Ramos (cell line): ENCODE data around the gene RAB11FIP3.
"Not testable (repeated sequence)": the region's sequence is repeated elsewhere in the genome, so short reads cannot be mapped to it uniquely, and the experiment has no call there.

Experiments
- in situ Hi-C: fragments of 300-500 bp; cut with MboI; formaldehyde crosslinking; loops from one replicate; pipeline ENCODE4 v1.14.3; 2022; ENCODE audit warnings: low sequenced_read_pairs; ENCODE audit not compliant: unreplicated experiment

RAB11FIP3 gene

DNA sequence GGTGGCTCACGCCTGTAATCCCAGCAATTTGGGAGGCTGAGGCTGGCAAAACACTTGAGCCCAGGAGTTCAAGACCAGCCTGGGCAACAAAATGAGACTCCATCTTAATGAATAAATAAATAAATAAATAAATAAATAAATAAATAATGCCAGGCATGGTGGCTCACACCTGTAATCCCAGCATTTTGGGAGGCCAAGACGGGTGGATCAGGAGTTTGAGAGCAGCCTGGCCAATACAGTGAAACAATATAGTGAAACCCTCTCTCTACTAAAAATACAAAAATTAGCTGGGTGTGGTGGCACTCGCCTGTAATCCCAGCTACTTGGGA lies 10.3 kb upstream of the RAB11FIP3 start:
- in situ Hi-C loops: not testable (repeated sequence)

- in situ Hi-C loops: not testable (repeated sequence)
These were observed 3.3 kb upstream of the RAB11FIP3 start for GRCh38 chr16:422179-422578.

DNA sequence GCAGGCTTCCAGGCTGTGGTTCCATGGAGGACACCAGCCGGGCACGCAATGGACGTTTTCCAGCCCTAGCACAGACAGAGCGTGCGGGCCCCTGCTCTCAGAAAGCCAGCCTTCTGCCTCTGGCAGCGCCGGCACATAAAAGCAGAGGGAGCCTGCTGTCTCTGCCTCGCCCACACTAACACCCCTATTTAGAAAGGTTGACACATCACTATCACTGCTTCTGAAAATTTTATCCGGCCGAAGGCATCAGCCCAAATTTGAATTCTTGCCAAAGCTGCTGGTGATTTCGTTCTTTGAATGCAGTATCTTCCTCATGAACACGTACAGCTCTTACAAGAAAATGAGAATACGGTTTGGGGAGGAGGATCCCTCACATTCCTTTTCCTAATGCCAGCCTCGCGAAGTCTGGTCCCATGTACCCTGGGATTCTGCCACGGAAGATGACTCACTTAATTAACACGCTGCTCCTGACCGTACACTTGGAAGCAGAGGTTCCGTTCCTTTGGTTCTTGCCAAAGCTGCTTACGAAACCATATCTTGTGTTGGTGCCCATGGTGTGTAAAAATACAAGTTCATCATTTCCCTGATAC lies 1.3 kb upstream of the RAB11FIP3 start:
- in situ Hi-C loops: no loop called here

DNA sequence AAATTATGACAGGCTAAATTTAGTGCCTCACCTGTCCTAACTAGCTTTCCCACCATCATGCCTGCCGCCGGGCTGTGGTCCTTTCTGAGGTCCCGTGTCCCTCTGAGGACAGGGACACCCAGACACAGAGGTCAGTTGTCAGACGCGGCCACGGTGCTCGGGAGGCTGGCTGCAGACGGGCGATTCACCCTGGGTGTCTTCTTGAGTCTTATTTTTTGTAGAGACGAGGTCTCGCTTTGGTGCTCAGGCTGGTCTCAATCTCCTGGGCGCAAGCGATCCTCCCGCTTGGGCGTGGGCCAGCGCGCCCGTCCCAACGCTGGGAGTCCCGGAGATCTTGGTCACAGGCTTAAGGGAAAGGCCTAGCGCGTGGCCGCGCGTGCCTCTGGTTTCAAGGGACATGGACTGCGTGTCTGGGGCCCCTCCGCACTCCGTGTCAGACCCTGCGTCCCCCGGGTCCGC lies 797 bp upstream of the RAB11FIP3 start:
- in situ Hi-C loops: no loop called here

- in situ Hi-C loops: no loop called here
These were observed 278 bp downstream of the RAB11FIP3 start for GRCh38 chr16:425740-426114.

GRCh38 chr16:426115-426905 lies 861 bp downstream of the RAB11FIP3 start:
- in situ Hi-C loops: no loop called here

DNA sequence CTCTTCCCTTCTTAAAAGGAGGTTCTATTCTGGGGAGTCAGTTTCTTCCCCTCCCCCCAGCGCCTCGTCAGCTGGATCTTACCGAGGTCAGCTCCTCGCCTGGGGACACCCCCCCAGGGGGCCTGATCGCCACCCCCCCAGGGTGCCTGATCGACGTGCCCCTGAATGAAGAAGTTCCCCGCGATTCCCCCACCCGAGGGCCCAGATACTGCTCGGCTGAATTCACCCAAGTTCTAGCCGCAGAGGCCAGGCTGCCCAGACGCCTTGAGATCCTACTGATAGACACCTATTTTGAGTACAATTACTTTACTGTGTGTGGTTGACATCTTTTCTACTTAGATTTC lies 1.4 kb downstream of the RAB11FIP3 start:
- in situ Hi-C loops: no loop called here

GRCh38 chr16:427250-427649 lies 1.8 kb downstream of the RAB11FIP3 start:
- in situ Hi-C loops: no loop called here

- in situ Hi-C loops: no loop called here
These were observed 5.5 kb downstream of the RAB11FIP3 start for GRCh38 chr16:430904-431303.

DNA sequence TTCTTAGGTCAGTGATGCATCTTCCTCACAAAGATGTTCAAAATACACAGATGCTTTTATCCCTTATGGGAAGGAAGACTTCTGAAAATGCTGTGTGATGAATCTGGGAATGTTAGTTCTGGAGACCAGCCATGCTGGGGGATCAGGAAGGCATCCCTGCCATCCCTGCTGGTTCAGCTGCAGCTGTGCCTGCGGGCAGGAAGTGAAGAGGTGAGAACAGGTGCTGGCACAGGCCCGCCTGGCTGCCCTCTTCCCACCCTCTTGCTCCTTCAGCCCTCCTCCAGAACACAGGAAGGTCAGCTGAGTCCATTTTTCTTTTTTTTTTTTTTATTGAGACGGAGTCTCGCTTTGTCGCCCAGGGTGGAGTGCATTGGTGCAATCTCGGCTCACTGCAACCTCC lies 15.2 kb downstream of the RAB11FIP3 start:
- in situ Hi-C loops: no loop called here

DNA sequence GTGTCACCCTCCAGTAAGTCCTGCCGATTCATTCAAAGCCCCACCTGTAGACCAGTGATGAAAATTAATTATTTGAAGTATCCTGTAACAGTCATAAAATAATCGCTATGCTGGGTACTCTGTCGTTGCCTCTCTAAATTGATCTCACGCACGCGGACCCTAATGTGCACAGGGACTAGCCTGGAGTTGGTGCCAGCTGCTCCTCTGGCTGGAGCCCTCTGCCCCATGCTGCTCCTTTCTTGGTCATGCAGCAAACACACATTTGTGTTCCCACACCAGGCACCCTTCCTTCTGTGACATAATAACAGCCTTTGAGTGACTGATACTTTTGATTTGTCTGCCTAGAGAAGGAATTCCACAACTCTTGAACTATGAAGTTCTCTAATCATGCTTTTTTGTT lies 16.0 kb downstream of the RAB11FIP3 start:
- in situ Hi-C loops: no loop called here

- in situ Hi-C loops: no loop called here
These were observed 17.5 kb downstream of the RAB11FIP3 start for GRCh38 chr16:442976-443375.

- in situ Hi-C loops: no loop called here
These were observed 18.6 kb downstream of the RAB11FIP3 start for GRCh38 chr16:444027-444426.

GRCh38 chr16:445566-445965 lies 20.1 kb downstream of the RAB11FIP3 start:
- in situ Hi-C loops: no loop called here

- in situ Hi-C loops: no loop called here
These were observed 24.9 kb downstream of the RAB11FIP3 start for GRCh38 chr16:450385-450784.

DNA sequence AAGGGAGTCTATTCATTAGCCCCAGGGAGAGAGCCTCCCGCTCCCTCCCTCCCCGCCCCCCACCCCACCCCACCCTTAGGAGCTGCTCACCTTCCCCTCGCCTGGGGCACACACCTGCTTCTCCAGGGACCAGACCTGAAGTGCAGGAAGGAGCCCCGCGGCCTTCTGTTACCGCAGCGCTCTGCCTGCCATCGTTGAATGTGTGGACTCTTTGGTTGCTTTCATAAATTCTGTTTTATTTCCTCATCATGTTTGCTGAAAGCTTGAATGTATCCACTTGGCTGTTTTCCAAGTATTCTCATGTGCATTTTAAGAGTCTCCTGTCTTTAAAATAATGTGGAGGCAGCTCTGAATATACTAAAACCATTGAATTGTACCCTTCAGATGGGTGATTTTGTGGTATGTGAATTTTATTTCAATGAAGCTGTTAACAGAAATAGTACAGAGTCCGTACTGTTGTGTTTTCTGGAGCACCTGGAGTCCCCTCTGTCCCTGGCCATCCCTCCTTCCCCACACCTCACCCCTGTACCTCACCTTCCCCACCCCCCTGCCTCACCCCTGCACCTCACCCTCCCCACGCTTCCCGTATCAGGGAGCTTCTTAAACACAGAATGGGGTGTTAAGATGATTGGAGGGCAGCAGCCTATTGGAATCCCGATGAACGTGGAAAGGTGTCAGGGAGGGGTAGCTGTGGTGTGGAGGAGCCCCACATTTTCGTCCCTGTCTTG lies 25.5 kb downstream of the RAB11FIP3 start:
- in situ Hi-C loops: no loop called here

DNA sequence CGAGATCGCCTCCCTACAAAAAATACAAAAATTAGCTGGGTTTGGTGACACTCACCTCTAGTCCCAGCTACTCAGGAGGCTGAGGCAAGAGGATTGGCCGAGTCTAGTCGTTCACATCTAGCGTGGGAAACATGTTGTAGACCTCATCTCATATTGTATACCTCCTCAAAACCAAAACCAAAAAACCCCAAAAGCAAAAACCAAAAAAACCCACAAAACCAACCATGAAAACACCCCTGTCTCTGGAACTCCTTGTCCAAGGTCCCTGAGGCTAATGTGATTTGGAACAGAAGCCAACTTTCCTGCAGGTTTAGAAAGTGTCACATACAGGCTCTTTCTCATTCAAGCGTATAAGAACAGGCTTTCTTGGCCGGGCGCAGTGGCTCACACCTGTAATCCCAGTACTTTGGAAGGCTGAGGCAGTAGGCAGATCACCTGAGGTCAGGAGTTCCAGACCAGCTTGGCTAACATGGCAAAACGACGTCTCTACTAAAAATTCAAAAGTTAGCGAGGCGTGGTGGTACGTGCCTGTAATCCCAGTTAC lies 29.0 kb downstream of the RAB11FIP3 start:
- in situ Hi-C loops: no loop called here

DNA sequence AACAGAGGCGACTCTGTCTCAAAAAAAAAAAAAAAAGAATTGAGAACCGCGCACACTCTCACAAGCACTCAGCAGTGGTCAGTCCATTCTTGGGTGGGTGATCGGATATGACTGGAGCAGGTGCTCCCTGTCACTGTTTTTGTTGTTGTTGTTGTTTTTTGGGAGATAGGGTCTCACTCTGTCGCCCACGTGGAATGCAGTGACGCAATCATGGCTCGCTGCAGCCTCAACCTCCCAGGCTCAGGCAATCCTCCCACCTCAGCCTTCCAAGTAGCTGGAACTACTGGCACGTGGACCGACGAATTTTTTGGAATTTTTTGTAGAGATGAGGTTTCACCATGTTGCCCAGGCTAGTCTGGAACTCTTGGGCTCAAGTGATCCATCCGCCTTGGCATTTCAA lies 30.0 kb downstream of the RAB11FIP3 start:
- in situ Hi-C loops: no loop called here

DNA sequence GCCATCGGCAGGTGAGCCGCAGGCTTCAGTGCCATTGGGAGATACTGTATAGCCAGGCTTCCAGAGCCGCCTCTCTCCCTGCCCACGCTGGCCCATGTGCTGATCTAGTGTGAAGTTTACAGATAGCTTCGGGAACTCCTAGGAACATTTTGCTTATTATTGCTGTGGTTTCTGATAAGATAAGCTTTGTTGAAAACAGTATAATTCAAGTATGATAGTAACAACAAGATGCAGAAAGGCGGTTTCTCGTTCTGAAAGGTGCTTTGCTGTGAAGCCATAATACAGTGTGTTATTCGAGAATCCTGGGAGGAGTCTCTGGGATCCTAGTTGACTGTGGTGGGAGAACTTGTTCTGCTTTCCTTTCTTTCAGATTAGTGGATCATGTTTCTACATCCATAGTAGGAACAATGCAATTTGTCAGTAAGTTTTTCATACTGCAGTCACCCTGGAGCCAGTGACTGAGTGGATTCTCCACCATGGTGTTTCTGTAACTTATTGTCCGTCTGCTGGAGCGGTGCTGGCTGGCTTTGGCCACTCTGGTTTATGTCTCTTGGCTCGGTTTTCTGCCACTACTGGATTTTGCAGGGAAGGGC lies 31.5 kb downstream of the RAB11FIP3 start:
- in situ Hi-C loops: no loop called here

DNA sequence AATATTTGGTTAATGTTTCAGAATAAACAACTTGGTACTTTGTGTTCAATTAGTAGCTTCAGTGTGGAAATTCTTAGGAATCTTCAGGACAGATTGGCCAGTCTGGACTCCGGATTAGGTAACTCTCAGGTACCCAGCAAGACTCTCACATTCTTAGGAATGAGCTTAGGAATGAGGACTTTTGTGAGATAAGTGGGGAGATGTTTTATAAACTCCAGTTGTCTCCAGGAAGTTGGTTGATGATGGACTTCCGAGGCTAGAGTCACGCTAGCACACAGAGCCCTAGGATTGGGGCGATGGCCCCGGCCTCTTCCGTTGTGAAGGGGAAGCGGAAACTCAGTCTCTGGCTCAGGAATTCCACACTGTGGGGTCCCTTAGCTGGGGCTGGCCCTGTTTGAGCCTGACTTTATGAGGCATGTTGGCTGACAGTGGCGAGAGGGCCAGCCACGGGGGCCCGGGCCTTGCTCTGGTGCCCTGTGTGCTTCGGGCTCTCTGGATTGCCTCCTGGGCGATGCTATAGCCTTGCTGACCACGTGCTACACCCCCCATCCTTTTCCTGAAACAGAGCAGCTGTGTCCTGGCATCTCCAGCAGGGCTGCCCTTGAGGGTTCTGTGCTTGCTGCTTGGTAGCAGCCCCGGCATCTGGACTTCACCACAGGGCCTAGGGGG lies 32.4 kb downstream of the RAB11FIP3 start:
- in situ Hi-C loops: no loop called here
